Activated T-cell treated with anti-CD3 and anti-CD28 coated beads for 48 hours (primary cell): ENCODE results near the gene UTP25.
"Not testable (repeated sequence)": the region's sequence is repeated elsewhere in the genome, so short reads cannot be mapped to it uniquely, and the experiment has no call there.

ENCODE experiments used
- DNase-seq: peaks from one replicate; pipeline ENCODE4 v3.0.0-alpha.2; 2020; ENCODE audit warnings: low read depth

The UTP25 gene

GRCh38 chr1:209896346-209896745 lies 68.6 kb downstream of the UTP25 start:
- no peak for DNase-seq

- DNase-seq = not testable (repeated sequence)
These were observed 70.5 kb downstream of the UTP25 start for GRCh38 chr1:209898271-209898670.

- not testable (repeated sequence) for DNase-seq
These were observed 71.1 kb downstream of the UTP25 start for GRCh38 chr1:209898851-209899250.

- peak; percentile 25 for DNase-seq
These were observed 72.2 kb downstream of the UTP25 start for GRCh38 chr1:209899948-209900347.

GRCh38 chr1:209900734-209901133 lies 73.0 kb downstream of the UTP25 start:
- no peak for DNase-seq

GRCh38 chr1:209901211-209901610 lies 73.4 kb downstream of the UTP25 start:
- no peak for DNase-seq

- DNase-seq = not testable (repeated sequence)
These were observed 77.0 kb downstream of the UTP25 start for GRCh38 chr1:209904774-209905173.
